B cell (primary cell): Measurements from ENCODE around the gene GPR152. TPM values are rescaled to one million over a fixed set of nuclear protein-coding genes. Genes with fewer than 3 reads are reported as not detected.
A peak's percentile ranks its signal among the peaks of the same experiment; 100 is the strongest.

ENCODE experiments used
- ATAC-seq: fragments of 200-7000 bp; cut with Tn5 transposase; one replicate; pipeline ENCODE4 v1.10.0; 2021; ENCODE audit warnings: low read depth, mild to moderate bottlenecking, moderate number of reproducible peaks, moderate library complexity
- CTCF ChIA-PET: fragments of 350-600 bp; sonication (Branson Sonifier 250); formaldehyde crosslinking; loops from one replicate; lab custom pipeline; 2021; ENCODE audit warnings: antibody characterized with exemption, inconsistent platforms; lab: Charles Lee
- POLR2A ChIA-PET: fragments of 350-600 bp; sonication (Branson Sonifier 250); formaldehyde crosslinking; loops from one replicate; lab custom pipeline; 2021; ENCODE audit warnings: antibody characterized with exemption; lab: Charles Lee
- DNase-seq: peaks from one replicate; pipeline ENCODE4 v3.0.0; 2013
- H2AFZ ChIP-seq: 2 replicates; pipeline ENCODE4 v1.6.1; 2012; ENCODE audit warnings: mild to moderate bottlenecking, low read depth, low read length; ENCODE audit not compliant: insufficient read depth, poor library complexity, severe bottlenecking
- H3K27ac ChIP-seq, 2 donors: 1 replicate in 1 of 2; 2 replicates in 1 of 2; pipeline ENCODE4 v1.5.1; 2012 to 2013; ENCODE audit warnings: low read length in 2 of 2, mild to moderate bottlenecking in 2 of 2, moderate library complexity in 1 of 2
- H3K27me3 ChIP-seq, 4 experiments: fragments of 200-600 bp in 1 of 4; sonication (generic) in 1 of 4; replicated peaks in 1 of 4; 1 replicate in 2 of 4; 2 replicates in 2 of 4; pipeline versions ENCODE4 v1.6.1 to v1.7.0; 2013 to 2016; ENCODE audit warnings: low read length in 3 of 4, mild to moderate bottlenecking in 2 of 4, mixed read lengths in 1 of 4, moderate library complexity in 1 of 4; ENCODE audit not compliant: insufficient read depth in 4 of 4, control insufficient read depth in 3 of 4; ENCODE audit errors: control extremely low read depth in 1 of 4
- H3K36me3 ChIP-seq, 2 experiments: replicated peaks in 1 of 2; 1 replicate in 1 of 2; 2 replicates in 1 of 2; pipeline versions ENCODE4 v1.6.1 to v1.7.1; 2013; ENCODE audit warnings: low read length in 1 of 2; ENCODE audit not compliant: insufficient read depth in 2 of 2, control insufficient read depth in 1 of 2; ENCODE audit errors: control extremely low read depth in 1 of 2, extremely low read depth in 1 of 2
- H3K4me1 ChIP-seq, 2 donors: fragments of 200-600 bp in 1 of 2; sonication (generic) in 1 of 2; 1 replicate in 1 of 2; 2 replicates in 1 of 2; pipeline versions ENCODE4 v1.5.1 to v1.6.1; 2013 to 2017; ENCODE audit warnings: low read length in 2 of 2; ENCODE audit not compliant: control insufficient read depth in 2 of 2, insufficient read depth in 2 of 2
- H3K4me2 ChIP-seq: replicated peaks from 2 replicates; pipeline ENCODE3; 2012; ENCODE audit warnings: mild to moderate bottlenecking, low read depth, low read length; ENCODE audit not compliant: poor library complexity, severe bottlenecking
- H3K4me3 ChIP-seq, 5 experiments: fragments of 200-600 bp in 1 of 5; sonication (generic) in 1 of 5; 1 replicate in 3 of 5; 2 replicates in 2 of 5; pipeline versions ENCODE4 v1.5.1 to v1.7.0; 2011 to 2016; ENCODE audit warnings: low read length in 4 of 5, mild to moderate bottlenecking in 4 of 5, low read depth in 2 of 5, control low read depth in 1 of 5, moderate library complexity in 1 of 5; ENCODE audit not compliant: insufficient read depth in 1 of 5; ENCODE audit errors: control extremely low read depth in 1 of 5, extremely low read depth in 1 of 5
- H3K79me2 ChIP-seq: fragments of 200-600 bp; sonication (generic); one replicate; pipeline ENCODE4 v1.6.0; 2016; ENCODE audit warnings: low read length; ENCODE audit not compliant: control insufficient read depth, insufficient read depth
- H3K9ac ChIP-seq: fragments of 200-600 bp; sonication (generic); 2 replicates; pipeline ENCODE4 v1.6.1; 2017; ENCODE audit warnings: mild to moderate bottlenecking, low read length, moderate library complexity
- H3K9me3 ChIP-seq, 3 donors: one replicate each; pipeline versions ENCODE4 v1.6.1 to v1.7.1; 2013; ENCODE audit warnings: low read length in 2 of 3; ENCODE audit not compliant: control insufficient read depth in 2 of 3, insufficient read depth in 1 of 3; ENCODE audit errors: control extremely low read depth in 1 of 3
- H4K20me1 ChIP-seq: 2 replicates; pipeline ENCODE4 v1.6.0; 2012; ENCODE audit warnings: mild to moderate bottlenecking, low read length; ENCODE audit not compliant: insufficient read depth, control insufficient read depth, poor library complexity, severe bottlenecking
- H3K27ac Mint-ChIP-seq: one replicate; pipeline ENCODE4 v1.8.0; 2021; ENCODE audit warnings: mixed read lengths
- H3K27me3 Mint-ChIP-seq: one replicate; pipeline ENCODE4 v1.8.0; 2021; ENCODE audit warnings: mixed read lengths
- H3K4me1 Mint-ChIP-seq: one replicate; pipeline ENCODE4 v1.8.0; 2021; ENCODE audit warnings: mixed read lengths
- H3K4me3 Mint-ChIP-seq: one replicate; pipeline ENCODE4 v1.8.0; 2021; ENCODE audit warnings: mixed read lengths
- H3K9me3 Mint-ChIP-seq: one replicate; pipeline ENCODE4 v1.8.0; 2022; ENCODE audit warnings: mixed read lengths; ENCODE audit not compliant: insufficient read depth
- CTCF ChIP-seq: fragments of 200-600 bp; IDR thresholded peaks from one replicate; pipeline ENCODE4 v1.8.0; 2022; ENCODE audit warnings: antibody characterized with exemption, mild to moderate bottlenecking
- EZH2 ChIP-seq: IDR thresholded peaks from 2 replicates; pipeline ENCODE4 v1.6.1; 2012; ENCODE audit warnings: borderline replicate concordance, low read depth, mild to moderate bottlenecking, moderate library complexity, low read length; ENCODE audit not compliant: insufficient read depth, poor library complexity, severe bottlenecking
- WGBS: methylation state at CpG from one replicate; pipeline ENCODE4 v1.1.5; 2013; ENCODE audit warnings: missing lambda C conversion rate; ENCODE audit not compliant: insufficient coverage; 5-methylcytosine and 5-hydroxymethylcytosine counted together
- intact Hi-C: fragments of 100-400 bp; cut with micrococcal nuclease; formaldehyde crosslinking; loops from one replicate; pipeline ENCODE4 v1.10.0; 2022
- polyA plus RNA-seq: library from polyadenylated mRNA; depleted of rRNA; stranded (reverse); fragments of >200 nt; gene quantifications from 2 replicates; pipeline ENCODE4 v1.2.3, GENCODE V29; 2012
- total RNA-seq, 2 donors: library from RNA; stranded (reverse); fragments of 120-200 nt in 1 of 2; gene quantifications; 1 replicate in 1 of 2; 2 replicates in 1 of 2; pipeline versions ENCODE4 v1.2.3 to v1.2.4, GENCODE V29; 2013 to 2022

GPR152 gene
- total and polyA plus RNA-seq, 2 donors (not counting 1 experiment from before 2014, with no cell fraction given) = 0.24 TPM; not detected in 1

- H3K9ac ChIP-seq = no peak overlapping the region
- no peak overlapping the region for H2AFZ ChIP-seq
- Mint-ChIP-seq H3K4me3 (peak overlapping the region; percentile 91), H3K27ac (peak overlapping the region; percentile 100), H3K9me3 (no peaks in the 10 kb centered on the region), H3K27me3 (no peaks in the 10 kb centered on the region), H3K4me1 (peaks cover 83% of the 10 kb centered on the region)
- ATAC-seq (no peak), DNase-seq (no peak)
- H3K79me2 ChIP-seq = peaks cover 31% of the 10 kb centered on the region
- peak overlapping the region; percentile 89 for H3K4me2 ChIP-seq
- TF ChIP-seq CTCF (no peak), EZH2 (no peak)
- CTCF ChIA-PET = interaction anchor here (0.6 to 3.8 kb wide), 13 partner anchors 8 to 190 kb away, joined by 3 to 48 read pairs (median 3); partner anchors contain the start of genes PITPNM1, PPP1CA, PTPRCAP and TBC1D10C
- H3K4me3 ChIP-seq = no peak overlapping the region
- H3K4me1 ChIP-seq = peaks cover 89 to 95% of the 10 kb centered on the region in 2 donors
- H3K27me3 ChIP-seq = no peaks in the 10 kb centered on the region
- POLR2A ChIA-PET = interaction anchor here (0.6 to 4.8 kb wide), 14 partner anchors 8 to 135 kb away, joined by 3 to 79 read pairs (median 9); partner anchors contain the start of genes CLCF1, CORO1B, POLD4 and PPP1CA
- WGBS = 40% methylated on average over 7 of the region's 9 CpGs
- H3K36me3 ChIP-seq = peaks cover 0 to 21% of the 10 kb centered on the region in 2 experiments
- peaks cover 9% of the 10 kb centered on the region for H4K20me1 ChIP-seq
- intact Hi-C loops = no loop called here
- H3K27ac ChIP-seq = no peak overlapping the region
- H3K9me3 ChIP-seq = peaks cover 0 to 2% (median 0%) of the 10 kb centered on the region in 3 donors
Measured at GRCh38 chr11:67412495-67413179, 39.9 kb downstream of the GPR152 start.

- H2AFZ ChIP-seq = no peak overlapping the region
- Mint-ChIP-seq H3K4me3 (peak overlapping the region; percentile 91), H3K9me3 (no peaks in the 10 kb centered on the region), H3K4me1 (peaks cover 84% of the 10 kb centered on the region), H3K27ac (peak overlapping the region; percentile 100), H3K27me3 (no peaks in the 10 kb centered on the region)
- intact Hi-C loops = no loop called here
- H3K4me3 ChIP-seq = no peak overlapping the region
- peak overlapping the region; percentile 89 for H3K4me2 ChIP-seq
- peak overlapping the region; percentile 24 for H3K9ac ChIP-seq
- ChIA-PET CTCF (interaction anchor here (0.9 to 3.8 kb wide), 6 partner anchors 9 to 48 kb away, joined by 3 to 48 read pairs (median 3); partner anchors contain the start of genes PPP1CA, PTPRCAP and TBC1D10C), POLR2A (interaction anchor here (0.6 to 4.8 kb wide), 12 partner anchors 8 to 134 kb away, joined by 3 to 79 read pairs (median 6); partner anchors contain the start of genes CORO1B, POLD4, PPP1CA and PTPRCAP)
- peaks cover 89 to 95% of the 10 kb centered on the region in 2 donors for H3K4me1 ChIP-seq
- peaks cover 36% of the 10 kb centered on the region for H3K79me2 ChIP-seq
- 82% methylated on average over 5 of the region's 7 CpGs for WGBS
- H3K27me3 ChIP-seq = no peaks in the 10 kb centered on the region
- peaks cover 0 to 29% of the 10 kb centered on the region in 2 experiments for H3K36me3 ChIP-seq
- ATAC-seq (peak; percentile 8), DNase-seq (peak; percentile 57)
- peaks cover 0 to 2% (median 0%) of the 10 kb centered on the region in 3 donors for H3K9me3 ChIP-seq
- no peak overlapping the region for H3K27ac ChIP-seq
- TF ChIP-seq EZH2 (no peak), CTCF (no peak)
- peaks cover 17% of the 10 kb centered on the region for H4K20me1 ChIP-seq
Measured at GRCh38 chr11:67411785-67412152, 40.8 kb downstream of the GPR152 start.
